Measurements from ENCODE around the gene F8.
"Not testable (repeated sequence)": the region's sequence is repeated elsewhere in the genome, so short reads cannot be mapped to it uniquely, and the experiment has no call there.

F8 gene

GRCh38 chrX:154855256-154855655 lies 167.3 kb downstream of the F8 start:
- no peak for DNase-seq

- DNase-seq, result no peak
Observed at GRCh38 chrX:154850957-154851611, 171.4 kb downstream of the F8 start.

- DNase-seq, result peak in 1 of 2 donors; percentile 42
Observed at GRCh38 chrX:154840856-154841255, 181.7 kb downstream of the F8 start.

DNA sequence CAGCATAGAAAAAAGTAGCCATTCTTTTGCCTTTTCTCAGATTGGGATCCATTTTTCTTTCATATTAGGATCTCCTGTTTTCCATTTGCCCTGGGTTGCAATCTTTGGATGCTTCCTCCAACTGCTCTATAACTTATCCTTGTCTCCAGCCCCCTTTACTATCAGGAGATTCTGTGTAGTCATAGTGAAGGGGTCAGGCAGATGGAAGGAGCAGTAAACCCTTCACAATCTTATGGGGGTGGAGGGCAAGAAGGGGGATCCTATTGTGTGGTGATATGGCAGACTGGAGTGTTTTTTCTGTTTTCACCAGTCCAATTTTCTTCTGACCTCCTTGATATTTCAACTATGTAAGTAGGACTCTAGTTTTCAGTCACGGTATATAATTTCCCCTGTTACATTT lies 186.4 kb downstream of the F8 start:
- DNase-seq, result no peak

DNA sequence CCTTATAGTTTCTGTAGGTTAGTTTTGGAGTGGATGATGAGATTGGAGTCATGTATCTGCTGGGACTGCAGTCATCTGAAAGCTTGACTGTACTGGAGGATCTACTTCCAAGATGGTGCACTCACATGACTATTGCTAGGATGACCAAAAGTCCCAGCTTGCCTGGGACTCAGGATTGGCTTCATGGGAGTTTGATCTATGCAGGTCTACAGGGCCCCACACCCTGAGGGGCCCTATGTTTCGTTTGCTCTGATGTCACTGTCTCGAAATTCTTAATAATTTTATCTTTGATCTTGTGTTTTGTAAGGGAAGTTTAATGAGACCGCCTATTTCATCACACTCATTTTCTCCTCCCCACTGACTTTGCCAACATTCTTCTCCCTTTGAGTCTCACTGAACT lies 188.0 kb downstream of the F8 start, which contains the start of gene SMIM9:
Gene SMIM9, minus strand, starts transcription at position 101 of the 400 bp plus-strand sequence. CDS start 3,806 bp downstream, outside the sequence.
- DNase-seq, result no peak

GRCh38 chrX:154833746-154834274 lies 188.7 kb downstream of the F8 start:
- no peak for DNase-seq

GRCh38 chrX:154829926-154830442 lies 192.5 kb downstream of the F8 start:
- DNase-seq, result no peak

DNA sequence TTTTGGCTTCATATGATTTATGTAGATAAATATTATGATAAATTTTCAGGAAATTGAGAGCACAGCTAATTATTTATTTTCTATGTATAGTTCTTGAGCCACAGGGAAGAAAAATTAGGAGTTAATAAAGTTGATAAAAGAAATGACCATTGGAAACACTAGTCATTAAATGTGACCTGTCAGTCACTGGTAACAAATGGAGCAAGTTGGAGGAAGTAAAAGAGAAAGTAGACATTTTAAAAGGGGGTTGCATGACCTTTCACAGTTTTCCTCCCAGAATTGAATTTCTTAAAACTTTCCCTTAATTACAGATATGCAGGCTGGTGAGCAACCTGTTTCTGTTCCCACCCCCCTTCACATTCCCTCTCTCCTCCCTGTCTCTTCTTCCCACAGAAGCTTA lies 193.4 kb downstream of the F8 start:
- no peak for DNase-seq

GRCh38 chrX:154828016-154828408 lies 194.5 kb downstream of the F8 start:
- DNase-seq, result no peak

GRCh38 chrX:154827194-154828015 lies 195.1 kb downstream of the F8 start:
- DNase-seq, result peak in 1 of 2 donors; percentile 30

GRCh38 chrX:154825586-154825985 lies 196.9 kb downstream of the F8 start:
- DNase-seq, result not testable (repeated sequence)

DNA sequence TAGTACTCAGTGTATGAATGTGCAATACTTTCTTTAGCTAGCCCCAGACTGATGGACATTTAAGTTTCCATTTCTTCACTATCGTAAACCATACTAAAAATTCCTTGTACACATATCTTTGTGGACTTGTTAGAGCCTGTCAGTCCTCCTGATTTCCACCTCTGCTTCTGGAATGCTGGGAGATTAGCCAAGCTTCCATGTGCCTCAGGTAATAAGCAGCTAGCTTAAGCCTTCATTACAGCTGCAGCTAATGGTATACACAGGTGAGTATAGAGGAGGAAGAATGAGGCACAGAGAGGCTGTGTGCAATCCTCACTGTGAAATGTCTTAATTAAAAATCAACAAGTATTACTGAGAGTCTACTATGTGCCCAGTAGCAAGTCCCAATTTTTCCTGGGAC lies 197.9 kb downstream of the F8 start:
- DNase-seq, result no peak

GRCh38 chrX:154822029-154822428 lies 200.5 kb downstream of the F8 start:
- DNase-seq, result no peak

- no peak for DNase-seq
Observed at GRCh38 chrX:154821523-154821922, 201.0 kb downstream of the F8 start.

- no peak for DNase-seq
Observed at GRCh38 chrX:154819771-154820341, 202.7 kb downstream of the F8 start.

GRCh38 chrX:154818916-154819770 lies 203.4 kb downstream of the F8 start:
- no peak for DNase-seq

DNA sequence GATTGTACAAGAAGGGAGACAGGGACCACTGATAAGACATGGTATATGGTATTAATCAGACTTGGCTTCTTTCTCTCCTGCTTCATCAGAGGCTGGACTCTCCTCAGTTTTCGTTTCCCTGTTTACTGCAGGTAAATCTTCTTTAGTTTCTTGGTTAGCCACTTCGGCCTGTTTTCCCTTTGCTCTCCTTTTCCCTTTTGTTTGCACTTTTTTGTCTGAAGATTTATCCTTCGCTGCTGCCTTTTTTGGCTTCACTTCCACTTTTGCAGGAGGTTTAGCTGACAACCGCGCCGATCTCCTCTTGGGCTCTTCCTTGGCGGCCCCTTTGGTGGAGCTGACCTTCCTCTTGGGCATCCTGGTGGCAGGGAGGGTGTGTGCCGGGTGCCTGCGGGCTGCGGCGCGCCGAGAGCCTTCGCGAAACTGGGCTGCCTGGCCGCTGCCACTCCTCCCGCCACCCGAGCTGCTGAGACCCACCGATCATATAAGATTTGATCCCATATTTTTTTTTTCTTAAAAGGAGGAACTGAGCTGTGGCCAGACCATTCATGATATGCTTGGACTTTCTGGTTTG lies 205.4 kb downstream of the F8 start:
- DNase-seq, result not testable (repeated sequence)

DNA sequence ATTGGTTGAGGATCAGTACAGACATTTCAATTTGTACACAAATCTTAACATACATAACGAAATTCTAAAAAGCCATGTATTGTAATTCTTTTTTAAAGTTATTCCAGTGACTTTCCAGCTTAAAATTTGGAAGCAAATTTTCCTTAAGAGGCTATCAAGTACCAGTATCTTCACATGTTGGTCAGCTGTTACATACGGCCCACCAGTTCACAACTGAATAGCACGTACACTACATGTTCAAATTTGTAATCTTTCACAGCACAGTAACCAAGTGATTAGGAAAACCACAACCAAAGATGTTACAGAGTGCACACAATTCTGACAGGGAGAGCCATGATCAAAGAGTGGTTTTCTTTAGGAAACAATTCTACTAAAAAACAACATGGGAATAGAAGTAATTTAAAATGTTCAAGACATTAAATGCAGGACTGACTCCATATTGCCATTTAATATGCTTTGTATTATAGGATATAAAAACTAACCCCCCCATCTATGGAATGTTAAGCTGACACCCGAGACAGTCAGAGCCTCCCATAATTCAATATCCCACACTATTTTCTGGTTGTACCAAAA lies 206.1 kb downstream of the F8 start:
- DNase-seq, result not testable (repeated sequence)

DNA sequence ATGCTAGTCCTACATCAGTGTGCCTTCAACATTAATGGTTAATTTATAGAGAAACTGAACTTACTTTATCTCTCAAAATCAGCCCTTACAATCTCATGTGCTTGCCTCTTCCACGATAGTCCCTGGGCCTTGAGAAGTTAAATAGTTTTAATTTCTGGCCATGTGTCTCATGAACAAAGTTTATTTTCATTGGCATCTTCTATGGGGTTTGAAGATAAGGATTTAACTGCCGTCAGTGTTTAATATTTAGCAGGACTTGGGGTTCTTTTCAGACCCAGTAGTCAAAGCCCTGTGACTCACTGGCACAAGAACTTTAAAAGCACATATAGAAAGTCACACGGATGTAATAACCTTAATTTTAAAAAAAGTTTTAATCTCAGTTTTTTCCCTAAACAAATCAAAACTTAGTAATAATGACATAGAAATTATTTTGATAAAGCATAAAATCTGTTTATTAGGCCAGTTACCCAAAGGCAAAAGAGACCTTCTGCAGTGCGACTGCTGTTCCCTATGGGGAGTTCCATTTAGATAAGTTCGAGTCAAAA lies 207.2 kb downstream of the F8 start:
- no peak for DNase-seq

GRCh38 chrX:154813801-154814200 lies 208.7 kb downstream of the F8 start:
- no peak for DNase-seq

DNA sequence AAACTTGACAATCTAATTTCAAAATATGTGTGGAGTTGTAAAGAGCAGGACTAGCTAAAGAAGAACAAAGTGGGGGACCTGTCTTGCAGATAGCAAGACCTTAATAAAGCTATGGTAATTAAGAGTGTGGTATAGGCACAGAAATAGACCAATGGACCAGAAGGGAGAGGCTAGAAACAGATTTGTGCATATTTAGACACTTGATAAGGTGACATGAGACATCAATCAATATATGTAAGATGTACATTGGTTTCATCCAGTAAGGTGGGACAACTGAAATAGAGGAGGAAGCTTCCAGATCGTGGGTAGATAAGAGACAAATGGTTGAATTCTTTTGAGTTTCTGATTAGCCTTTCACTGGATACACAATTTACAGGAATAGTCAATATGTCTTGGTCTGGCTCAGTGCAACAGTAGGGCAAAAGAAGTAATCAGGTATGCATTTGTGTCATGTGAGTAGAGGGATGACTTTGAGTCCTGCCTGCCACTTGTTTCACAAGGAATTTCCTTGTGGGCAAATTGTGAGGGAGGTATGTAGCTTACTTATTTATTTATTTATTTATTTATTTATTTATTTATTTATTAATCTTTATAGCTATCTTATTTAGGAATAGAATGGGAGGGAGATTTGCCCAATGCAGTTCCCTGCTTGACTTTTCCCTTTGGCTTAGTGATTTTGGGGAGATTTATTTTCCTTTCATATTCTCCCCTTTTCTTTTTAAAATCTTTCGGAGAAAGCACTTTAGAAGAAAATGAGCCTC lies 210.0 kb downstream of the F8 start:
- no peak for DNase-seq

All from CD4-positive, alpha-beta T cell treated with Interleukin-1 beta for 1 hour (primary cell).